ENCODE results near the gene ARFIP1.

Gene ARFIP1

GRCh38 chr4:152771741-152772533 lies 7.8 kb upstream of the ARFIP1 start:
- CTCF ChIA-PET = interaction anchor here (0.9 to 1.5 kb wide), 2 partner anchors 307 to 354 kb away, joined by 3 read pairs; no protein-coding TSS in a partner anchor
- no peak for TF ChIP-seq CTCF (IDR thresholded peaks at IDR 0.05; ENCODE audit: insufficient read depth, low read length, missing control alignments)
- no peak overlapping the region for H3K4me3 ChIP-seq (ENCODE audit: low read depth, low read length)
- POLR2A ChIA-PET = no interaction called here
- no peak for DNase-seq (ENCODE audit: low read depth, low spot score)

- no peak for TF ChIP-seq CTCF (IDR thresholded peaks at IDR 0.05; ENCODE audit: insufficient read depth, low read length, missing control alignments)
- CTCF ChIA-PET = no interaction called here
Observed at GRCh38 chr4:152773339-152773738, 6.4 kb upstream of the ARFIP1 start.

GRCh38 chr4:152773953-152774352 lies 5.8 kb upstream of the ARFIP1 start:
- TF ChIP-seq CTCF (IDR thresholded peaks at IDR 0.05; ENCODE audit: insufficient read depth, low read length, missing control alignments) = no peak
- ChIA-PET POLR2A (no interaction called here), CTCF (interaction anchor here (1.0 kb wide), 1 partner anchor 366 kb away, joined by 3 read pairs; no protein-coding TSS in a partner anchor)
- H3K4me3 ChIP-seq (ENCODE audit: low read depth, low read length) = no peak overlapping the region
- DNase-seq (ENCODE audit: low read depth, low spot score) = no peak

More at GRCh38 chr4:152773339-152773738, 6.4 kb upstream of the ARFIP1 start:
- POLR2A ChIA-PET = no interaction called here
- H3K4me3 ChIP-seq (ENCODE audit: low read depth, low read length) = no peak overlapping the region
- no peak for DNase-seq (ENCODE audit: low read depth, low spot score)

DNA sequence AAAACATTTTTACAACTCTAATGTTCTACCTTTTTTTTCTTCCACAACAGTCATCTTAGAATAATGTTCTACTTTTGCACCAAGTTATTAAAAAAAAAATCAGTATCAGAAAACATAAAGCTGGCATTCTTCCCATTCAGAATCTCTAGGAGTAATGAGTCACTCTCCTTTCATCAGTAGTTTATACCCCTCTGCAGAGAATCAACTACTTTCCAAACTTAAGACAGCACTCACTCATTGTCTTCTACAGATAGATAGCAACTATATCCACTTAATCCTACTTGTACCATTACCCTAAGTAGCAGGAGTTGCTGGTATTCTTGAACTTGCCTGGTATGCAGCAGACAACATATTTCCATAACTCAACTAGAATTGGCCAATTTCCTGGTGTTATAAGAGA lies 3.4 kb upstream of the ARFIP1 start:
- POLR2A ChIA-PET = no interaction called here
- no peak for TF ChIP-seq CTCF (IDR thresholded peaks at IDR 0.05; ENCODE audit: insufficient read depth, low read length, missing control alignments)
- no peak for DNase-seq (ENCODE audit: low read depth, low spot score)
- CTCF ChIA-PET = no interaction called here
- no peak overlapping the region for H3K4me3 ChIP-seq (ENCODE audit: low read depth, low read length)

DNA sequence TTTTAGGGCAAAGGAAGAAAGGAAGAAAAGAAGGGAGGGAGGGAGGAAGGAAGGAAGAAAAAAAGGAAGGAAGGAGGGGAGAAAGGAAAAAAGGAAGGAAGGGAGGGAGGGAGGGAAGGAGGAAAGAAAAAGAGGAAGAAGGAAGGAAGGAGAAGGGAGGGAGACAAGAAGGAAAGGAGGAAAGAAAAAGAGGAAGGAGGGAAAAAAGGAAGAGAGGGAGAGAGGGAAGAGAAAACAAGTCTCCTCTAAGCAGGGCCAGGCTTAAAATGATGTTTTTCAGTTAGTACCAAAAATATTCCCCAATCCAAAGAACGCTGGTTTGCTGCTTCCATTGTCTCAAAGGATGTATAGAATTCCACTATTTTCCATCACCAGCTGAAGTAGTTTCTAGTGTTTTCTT lies 2.3 kb upstream of the ARFIP1 start:
- no peak for DNase-seq (ENCODE audit: low read depth, low spot score)
- ChIA-PET CTCF (interaction anchor here (2.2 to 3.0 kb wide), 2 partner anchors 276 to 350 kb away, joined by 8 to 14 read pairs; no protein-coding TSS in a partner anchor), POLR2A (no interaction called here)
- H3K4me3 ChIP-seq (ENCODE audit: low read depth, low read length) = no peak overlapping the region
- TF ChIP-seq CTCF (IDR thresholded peaks at IDR 0.05; ENCODE audit: insufficient read depth, low read length, missing control alignments) = no peak

DNA sequence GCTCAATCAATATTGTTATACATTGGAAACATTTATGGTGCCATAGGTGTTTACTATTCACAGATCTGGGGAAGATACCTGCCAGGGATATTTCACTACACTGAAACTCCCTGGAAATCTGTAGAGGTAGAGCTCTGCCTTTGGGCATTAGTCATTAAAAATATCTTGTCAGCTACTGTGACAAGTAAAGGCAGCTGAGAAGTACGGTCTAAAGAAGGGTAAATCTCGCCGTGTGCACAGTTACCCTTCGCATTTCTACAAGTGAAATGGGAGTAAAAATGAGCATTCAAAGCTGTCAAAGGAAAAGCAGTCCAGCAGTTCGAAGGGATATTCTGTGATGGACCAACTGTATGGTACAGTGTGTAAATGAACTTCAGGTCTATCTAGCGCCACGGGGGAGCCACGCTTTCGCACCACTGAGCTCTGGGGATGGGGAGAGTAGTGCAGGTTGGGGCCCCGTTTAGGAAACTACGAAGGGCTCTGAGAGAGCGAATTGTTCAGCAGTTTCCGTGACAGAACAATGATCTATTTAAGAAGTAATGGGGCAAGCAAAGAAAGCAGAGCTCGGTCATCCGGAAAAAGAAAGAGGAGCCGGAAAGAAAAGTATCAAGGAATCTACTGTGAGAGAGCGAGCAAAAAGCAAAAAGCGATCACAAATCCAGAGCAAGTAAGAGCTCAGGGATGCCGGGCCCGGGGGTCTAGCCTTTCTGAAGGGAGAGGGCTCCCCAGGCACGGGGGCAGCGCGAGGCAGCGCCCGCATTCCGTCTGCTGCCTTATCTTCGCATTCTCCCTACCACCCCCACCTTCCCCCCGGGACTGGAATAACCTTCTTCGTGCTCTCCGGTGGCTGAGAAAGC lies 870 bp upstream of the ARFIP1 start:
- H3K4me3 ChIP-seq (ENCODE audit: low read depth, low read length) = peak overlapping the region; percentile 87
- ChIA-PET POLR2A (interaction anchor here (1.0 kb wide), 1 partner anchor 157 kb away, joined by 3 read pairs; the partner anchor contains the start of gene FHDC1), CTCF (interaction anchor here (1.0 to 3.0 kb wide), 6 partner anchors 10 to 348 kb away, joined by 3 to 14 read pairs (median 4); no protein-coding TSS in a partner anchor)
- DNase-seq (ENCODE audit: low read depth, low spot score) = no peak
- no peak for TF ChIP-seq CTCF (IDR thresholded peaks at IDR 0.05; ENCODE audit: insufficient read depth, low read length, missing control alignments)
